Choroid plexus epithelial cell (primary cell): Measurements from ENCODE around the gene ADAMTS12.

ENCODE experiments used
- DNase-seq: peaks from one replicate; pipeline ENCODE4 v3.0.0-alpha.2; 2010; ENCODE audit warnings: low read depth
- H3K4me3 ChIP-seq: 2 replicates; pipeline ENCODE4 v1.5.1; 2011; ENCODE audit warnings: low read depth, mild to moderate bottlenecking, control low read depth, low read length, moderate library complexity
- TF ChIP-seq, protein P1 (sequence below): conservative IDR thresholded peaks from 2 replicates; pipeline ENCODE4 v1.5.1; 2011; ENCODE audit warnings: low read depth, mild to moderate bottlenecking, control low read depth, inconsistent platforms, low read length, moderate library complexity

The ADAMTS12 gene

DNA sequence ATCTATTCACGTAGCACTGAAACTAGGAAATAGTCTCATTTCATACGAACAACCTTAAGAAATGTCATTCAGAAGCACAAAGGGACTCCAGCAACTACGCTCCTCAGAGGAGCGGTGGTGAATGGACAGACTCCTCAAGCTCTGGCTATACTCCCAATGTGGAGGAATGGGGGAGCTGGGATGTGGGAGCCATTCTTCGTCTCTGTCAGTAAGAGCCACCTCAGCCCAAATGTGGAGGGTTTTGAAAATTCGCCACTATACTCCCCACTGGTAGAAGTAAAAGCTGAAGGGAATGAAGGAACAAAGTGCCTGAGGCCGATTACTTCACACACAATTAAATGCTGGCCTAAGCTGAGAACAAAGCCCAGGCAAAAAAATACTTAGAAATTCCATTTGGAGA lies 96.3 kb downstream of the ADAMTS12 start:
- H3K4me3 ChIP-seq: no peak overlapping the region
- no peak for DNase-seq
- TF ChIP-seq, protein P1, sequence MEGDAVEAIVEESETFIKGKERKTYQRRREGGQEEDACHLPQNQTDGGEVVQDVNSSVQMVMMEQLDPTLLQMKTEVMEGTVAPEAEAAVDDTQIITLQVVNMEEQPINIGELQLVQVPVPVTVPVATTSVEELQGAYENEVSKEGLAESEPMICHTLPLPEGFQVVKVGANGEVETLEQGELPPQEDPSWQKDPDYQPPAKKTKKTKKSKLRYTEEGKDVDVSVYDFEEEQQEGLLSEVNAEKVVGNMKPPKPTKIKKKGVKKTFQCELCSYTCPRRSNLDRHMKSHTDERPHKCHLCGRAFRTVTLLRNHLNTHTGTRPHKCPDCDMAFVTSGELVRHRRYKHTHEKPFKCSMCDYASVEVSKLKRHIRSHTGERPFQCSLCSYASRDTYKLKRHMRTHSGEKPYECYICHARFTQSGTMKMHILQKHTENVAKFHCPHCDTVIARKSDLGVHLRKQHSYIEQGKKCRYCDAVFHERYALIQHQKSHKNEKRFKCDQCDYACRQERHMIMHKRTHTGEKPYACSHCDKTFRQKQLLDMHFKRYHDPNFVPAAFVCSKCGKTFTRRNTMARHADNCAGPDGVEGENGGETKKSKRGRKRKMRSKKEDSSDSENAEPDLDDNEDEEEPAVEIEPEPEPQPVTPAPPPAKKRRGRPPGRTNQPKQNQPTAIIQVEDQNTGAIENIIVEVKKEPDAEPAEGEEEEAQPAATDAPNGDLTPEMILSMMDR: no peak

DNA sequence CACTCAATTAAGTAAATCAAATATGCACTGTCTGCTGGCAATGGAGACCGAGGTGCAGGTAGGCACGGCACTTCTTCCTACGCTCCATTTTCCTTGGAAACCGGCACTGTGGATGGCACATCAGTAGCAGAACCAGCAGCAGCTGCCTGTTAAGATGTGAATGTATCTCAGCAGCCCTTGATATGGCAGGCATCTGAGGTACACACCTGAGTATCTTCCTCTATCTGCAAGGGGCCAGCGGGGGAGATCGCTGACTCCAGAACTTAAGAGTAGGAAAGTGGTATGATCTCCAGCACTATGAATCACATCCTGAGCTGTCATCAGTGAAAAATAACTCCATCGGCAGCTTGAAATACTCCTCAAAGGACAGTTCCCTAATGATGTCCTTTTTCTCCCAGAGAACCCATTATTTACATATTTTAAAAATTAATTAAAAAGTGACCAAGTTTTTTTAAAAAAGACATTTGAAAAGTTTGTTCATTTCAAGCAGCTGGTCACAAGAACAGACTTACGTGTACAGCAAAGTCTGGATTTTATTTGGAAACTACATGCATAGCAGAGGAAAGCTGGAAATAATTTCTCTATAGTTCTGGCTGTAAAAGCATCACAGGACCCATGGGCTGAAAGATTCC lies 97.1 kb downstream of the ADAMTS12 start:
- TF ChIP-seq, protein P1: no peak
- peak; percentile 74 for DNase-seq
- no peak overlapping the region for H3K4me3 ChIP-seq

GRCh38 chr5:33793836-33794549 lies 97.8 kb downstream of the ADAMTS12 start:
- TF ChIP-seq, protein P1: no peak
- DNase-seq: peak; percentile 51
- peak overlapping the region; percentile 23 for H3K4me3 ChIP-seq

- H3K4me3 ChIP-seq: no peak overlapping the region
- no peak for DNase-seq
- TF ChIP-seq, protein P1: no peak
These were observed 98.5 kb downstream of the ADAMTS12 start for GRCh38 chr5:33793276-33793675.

DNA sequence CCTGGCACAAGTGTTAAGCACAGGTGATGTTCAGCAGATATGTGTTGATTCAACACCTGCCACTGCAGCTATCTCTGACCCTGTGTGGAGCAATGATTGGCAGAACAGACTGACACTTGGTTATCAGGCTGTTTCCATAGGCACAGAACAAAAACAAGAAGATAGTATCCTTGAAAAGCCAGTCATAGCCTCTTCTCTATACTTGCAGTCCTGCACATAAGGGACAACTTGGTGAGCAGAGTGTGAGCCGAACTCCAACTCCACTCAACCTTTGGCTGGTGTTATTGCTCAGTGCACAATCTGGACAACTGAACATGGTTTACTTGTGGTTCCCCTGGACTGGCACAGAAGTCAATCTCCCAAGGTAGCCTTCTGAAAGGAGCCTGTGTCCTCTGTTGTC lies 99.2 kb downstream of the ADAMTS12 start:
- TF ChIP-seq, protein P1: no peak
- DNase-seq: no peak
- no peak overlapping the region for H3K4me3 ChIP-seq

DNA sequence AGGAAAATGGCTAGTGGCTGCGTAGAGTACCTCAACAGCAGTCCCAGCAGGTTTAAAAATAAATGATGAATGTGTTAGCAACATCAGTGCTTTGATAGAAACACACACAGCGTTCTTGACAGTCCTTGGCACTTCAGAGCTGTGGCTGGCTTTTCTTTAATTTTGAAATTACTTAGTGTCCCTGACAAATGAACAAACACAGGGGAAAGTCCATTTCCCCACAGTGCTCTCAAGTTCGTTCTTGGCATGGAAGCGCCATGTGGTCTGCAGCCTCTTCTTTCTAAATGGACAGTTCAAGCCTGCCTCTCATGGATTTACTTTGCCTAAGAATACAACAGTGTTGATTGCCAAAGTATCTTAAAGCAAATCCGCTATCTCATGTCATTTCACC lies 102.2 kb downstream of the ADAMTS12 start:
- no peak overlapping the region for H3K4me3 ChIP-seq
- no peak for DNase-seq
- TF ChIP-seq, protein P1: no peak
